ENCODE data around the gene MAP7.

MAP7 gene

DNA sequence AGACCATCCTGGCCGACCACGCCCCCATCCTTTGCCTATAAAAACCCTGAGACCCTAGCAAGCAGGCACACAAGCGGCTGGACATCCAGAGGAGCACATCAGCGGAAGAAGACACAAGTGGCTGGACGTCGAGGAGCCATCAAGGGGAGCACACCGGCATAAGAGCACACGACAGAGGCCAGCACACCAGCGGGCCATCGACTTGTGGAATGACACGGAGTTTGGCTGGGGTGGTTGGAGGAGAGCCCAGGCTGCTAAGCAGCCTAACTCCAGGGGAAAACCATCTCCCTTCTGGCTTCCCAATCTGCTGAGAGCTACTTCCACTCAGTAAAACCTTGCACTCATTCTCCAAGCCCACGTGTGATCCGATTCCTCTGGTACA lies 215.8 kb downstream of the MAP7 start:
- TF ChIP-seq, protein P1, sequence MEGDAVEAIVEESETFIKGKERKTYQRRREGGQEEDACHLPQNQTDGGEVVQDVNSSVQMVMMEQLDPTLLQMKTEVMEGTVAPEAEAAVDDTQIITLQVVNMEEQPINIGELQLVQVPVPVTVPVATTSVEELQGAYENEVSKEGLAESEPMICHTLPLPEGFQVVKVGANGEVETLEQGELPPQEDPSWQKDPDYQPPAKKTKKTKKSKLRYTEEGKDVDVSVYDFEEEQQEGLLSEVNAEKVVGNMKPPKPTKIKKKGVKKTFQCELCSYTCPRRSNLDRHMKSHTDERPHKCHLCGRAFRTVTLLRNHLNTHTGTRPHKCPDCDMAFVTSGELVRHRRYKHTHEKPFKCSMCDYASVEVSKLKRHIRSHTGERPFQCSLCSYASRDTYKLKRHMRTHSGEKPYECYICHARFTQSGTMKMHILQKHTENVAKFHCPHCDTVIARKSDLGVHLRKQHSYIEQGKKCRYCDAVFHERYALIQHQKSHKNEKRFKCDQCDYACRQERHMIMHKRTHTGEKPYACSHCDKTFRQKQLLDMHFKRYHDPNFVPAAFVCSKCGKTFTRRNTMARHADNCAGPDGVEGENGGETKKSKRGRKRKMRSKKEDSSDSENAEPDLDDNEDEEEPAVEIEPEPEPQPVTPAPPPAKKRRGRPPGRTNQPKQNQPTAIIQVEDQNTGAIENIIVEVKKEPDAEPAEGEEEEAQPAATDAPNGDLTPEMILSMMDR (IDR thresholded peaks at IDR 0.05; ENCODE audit: low read depth, low read length): no peak
- no peak overlapping the region for H3K4me3 ChIP-seq (ENCODE audit: low read depth, low read length)

DNA sequence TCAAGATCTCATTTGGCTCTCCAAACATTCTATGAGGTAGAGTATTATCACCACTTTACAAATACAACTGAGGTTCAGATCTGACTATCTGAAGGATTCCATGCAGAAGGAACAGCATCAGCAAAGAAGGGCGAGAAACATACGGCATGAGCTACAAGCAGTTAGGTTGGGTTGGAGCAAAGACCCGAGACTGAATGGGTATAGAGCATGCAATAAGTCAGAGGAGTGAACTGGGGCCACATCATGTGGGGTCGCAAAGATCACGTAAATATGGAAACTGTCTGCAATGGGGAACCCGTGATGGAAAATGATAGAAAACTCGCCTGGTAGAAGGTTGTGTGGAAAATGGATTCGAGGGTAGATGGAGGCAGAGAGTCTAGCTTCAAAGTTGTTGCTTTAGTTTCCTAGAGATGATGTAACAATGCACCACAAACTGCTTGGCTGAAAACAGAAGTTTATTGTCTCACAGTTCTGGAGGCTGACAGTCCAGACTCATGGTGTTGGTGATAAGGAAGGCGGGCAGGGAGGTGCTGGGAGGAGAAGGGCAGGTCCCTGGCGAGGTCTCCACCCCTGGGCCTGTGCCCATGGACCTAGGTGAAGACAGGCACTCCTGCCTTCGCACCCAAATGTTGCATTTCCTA lies 216.3 kb downstream of the MAP7 start:
- H3K4me3 ChIP-seq (ENCODE audit: low read depth, low read length): no peak overlapping the region
- TF ChIP-seq, protein P1 (IDR thresholded peaks at IDR 0.05; ENCODE audit: low read depth, low read length): no peak

DNA sequence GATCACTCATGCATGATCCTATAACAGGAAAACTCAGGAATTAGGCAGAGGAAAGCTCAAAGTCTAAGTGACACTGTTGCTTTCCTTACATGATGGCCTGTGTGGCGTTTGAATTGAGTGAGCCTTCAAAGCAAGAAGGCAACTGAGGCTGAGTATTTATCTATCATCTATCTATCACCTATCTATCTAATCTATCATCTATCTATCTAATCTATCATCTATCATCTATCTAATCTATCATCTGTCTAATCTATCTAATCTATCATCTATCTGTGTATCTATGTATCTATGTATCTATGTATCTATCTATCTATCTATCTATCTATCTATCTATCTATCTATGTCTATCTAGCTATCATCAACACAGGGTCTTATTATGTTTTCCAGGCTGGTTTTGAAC lies 218.8 kb downstream of the MAP7 start:
- TF ChIP-seq, protein P1 (IDR thresholded peaks at IDR 0.05; ENCODE audit: low read depth, low read length): no peak
- no peak overlapping the region for H3K4me3 ChIP-seq (ENCODE audit: low read depth, low read length)

DNA sequence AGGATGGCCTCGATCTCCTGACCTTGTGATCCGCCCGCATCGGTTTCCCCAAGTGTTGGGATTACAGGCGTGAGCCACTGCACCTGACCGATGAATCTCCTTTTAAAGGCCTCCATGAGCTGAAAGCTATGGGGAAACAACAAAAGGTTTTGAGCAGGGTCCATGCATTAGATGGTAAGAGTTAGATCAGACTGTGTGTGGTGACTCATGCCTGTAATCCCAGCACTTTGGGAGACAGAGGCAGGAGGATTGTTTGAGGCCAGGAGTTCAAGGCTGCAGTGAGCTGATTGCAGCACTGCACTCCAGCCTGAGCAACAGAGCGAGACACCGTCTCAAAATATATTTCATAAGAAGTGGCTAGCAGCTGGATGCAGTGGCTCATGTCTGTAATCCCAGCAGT lies 219.6 kb downstream of the MAP7 start:
- TF ChIP-seq, protein P1 (IDR thresholded peaks at IDR 0.05; ENCODE audit: low read depth, low read length): no peak
- H3K4me3 ChIP-seq (ENCODE audit: low read depth, low read length): no peak overlapping the region

DNA sequence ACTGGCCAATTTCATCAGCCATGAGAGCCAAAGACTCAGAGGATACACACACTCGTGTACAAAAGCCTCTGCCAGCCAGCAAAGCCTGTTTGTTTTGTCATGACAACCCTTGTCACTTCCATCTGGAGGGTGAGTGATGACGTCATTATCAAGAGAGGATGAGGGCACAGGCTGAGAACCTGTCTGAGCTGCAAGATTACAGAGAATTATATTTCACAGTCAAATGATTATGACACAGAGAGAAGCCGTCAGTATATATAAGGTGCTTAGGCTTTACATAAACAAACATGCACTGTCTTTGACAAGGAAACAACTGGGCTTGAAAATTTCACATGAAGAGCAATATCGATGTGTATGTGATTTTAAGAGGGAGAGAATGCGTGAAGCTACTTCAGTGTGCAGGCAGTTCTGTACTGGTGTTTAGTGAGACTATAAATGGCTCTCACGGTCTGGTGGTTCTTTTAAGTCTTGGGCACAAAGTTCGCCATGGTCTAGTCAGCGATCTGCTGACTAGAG lies 224.1 kb downstream of the MAP7 start:
- no peak overlapping the region for H3K4me3 ChIP-seq (ENCODE audit: low read depth, low read length)
- TF ChIP-seq, protein P1 (IDR thresholded peaks at IDR 0.05; ENCODE audit: low read depth, low read length): no peak

DNA sequence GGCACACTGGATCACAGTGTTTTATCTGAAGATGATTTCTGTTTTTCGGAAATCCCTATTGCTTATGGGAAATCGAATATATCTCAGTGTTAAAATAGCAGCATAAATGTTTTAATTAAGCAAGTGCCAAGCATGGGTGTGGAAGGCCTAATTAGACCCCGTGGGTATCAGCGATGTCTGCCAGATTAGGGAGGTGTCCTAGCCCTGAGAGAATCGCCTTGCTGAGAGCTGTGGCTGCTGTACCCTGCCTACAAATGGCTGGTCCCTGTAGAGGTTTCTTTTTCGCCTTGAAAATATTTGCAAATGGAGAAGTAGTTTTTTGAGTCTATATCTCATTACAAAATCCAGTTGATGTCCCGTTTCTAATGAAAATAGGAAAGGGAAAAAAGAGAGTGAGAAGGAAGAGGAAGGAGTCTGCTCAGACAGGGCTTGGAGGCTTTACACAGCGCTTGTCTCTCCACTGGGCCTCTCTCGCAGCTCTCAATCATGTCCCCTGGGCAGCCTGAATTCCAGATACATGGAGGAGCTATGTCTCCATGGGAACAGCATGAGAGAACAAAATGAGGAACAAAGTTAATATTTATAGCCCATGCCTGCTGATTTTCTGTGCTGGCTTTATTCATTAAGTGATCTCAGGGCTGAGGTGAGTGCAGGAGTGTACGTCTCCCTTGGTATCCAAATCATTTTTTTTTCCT lies 225.4 kb downstream of the MAP7 start:
- no peak overlapping the region for H3K4me3 ChIP-seq (ENCODE audit: low read depth, low read length)
- TF ChIP-seq, protein P1 (IDR thresholded peaks at IDR 0.05; ENCODE audit: low read depth, low read length): no peak

DNA sequence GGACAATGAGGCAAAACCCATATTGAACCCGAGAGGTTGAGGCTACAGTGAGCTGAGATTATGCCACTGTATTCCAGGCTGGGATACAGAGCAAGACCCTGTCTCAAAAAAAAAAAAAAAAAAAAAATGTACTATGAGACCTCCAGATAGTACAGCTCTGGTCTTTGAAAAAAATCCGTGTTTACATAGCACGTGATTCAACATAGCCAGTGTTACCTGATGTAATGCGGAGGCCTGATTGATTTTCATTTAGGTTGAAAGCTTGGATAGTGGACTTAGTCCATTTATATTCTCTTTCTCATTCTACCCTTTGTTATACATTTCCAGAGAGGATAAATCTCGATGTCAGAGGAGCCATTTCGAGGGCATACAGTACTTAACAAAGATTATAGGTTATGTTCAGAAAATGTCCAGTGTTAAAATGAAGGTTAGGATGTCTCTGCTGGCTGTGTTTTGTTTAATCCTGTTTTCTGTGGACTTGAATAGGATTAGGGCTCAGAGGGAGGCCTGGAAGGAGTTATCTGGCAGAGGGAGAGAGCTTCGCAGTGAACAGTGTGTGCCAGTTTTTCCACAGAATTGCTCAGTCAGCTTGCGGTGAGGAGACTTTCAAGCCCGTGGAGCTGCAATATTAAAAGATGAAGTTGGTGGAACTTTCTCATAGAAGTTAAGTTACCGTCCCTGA lies 226.7 kb downstream of the MAP7 start:
- TF ChIP-seq, protein P1 (IDR thresholded peaks at IDR 0.05; ENCODE audit: low read depth, low read length): no peak
- no peak overlapping the region for H3K4me3 ChIP-seq (ENCODE audit: low read depth, low read length)
